GM19035 (cell line): ENCODE results near the gene PISD.
"Not testable (repeated sequence)": the region's sequence is repeated elsewhere in the genome, so short reads cannot be mapped to it uniquely, and the experiment has no call there.

Experiments
- ATAC-seq: cut with Tn5 transposase; IDR thresholded peaks from one replicate; pipeline ENCODE4 v1.9.1; 2021; ENCODE audit not compliant: unreplicated experiment

Gene PISD

DNA sequence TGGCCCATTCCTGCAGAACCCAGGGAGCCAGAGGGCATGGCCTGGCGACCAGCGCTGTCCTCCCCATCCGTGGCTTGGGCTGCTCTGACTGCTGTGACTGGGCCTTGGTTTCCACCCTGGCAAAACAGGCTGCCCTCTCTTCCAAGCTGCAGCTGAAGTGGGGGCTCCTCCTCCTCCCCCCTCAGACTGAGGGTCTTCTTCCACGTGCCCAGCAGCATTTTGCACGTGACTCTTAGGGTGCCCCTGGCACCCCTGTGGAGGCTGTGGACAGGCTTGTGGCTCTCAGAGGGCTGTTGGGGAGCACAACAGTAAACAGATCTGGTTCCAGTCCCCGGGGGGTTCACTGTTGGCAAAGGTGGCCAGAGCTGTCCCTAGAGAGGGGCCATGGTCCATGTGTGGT, 51.4 kb downstream of the PISD start:
- ATAC-seq: no peak

DNA sequence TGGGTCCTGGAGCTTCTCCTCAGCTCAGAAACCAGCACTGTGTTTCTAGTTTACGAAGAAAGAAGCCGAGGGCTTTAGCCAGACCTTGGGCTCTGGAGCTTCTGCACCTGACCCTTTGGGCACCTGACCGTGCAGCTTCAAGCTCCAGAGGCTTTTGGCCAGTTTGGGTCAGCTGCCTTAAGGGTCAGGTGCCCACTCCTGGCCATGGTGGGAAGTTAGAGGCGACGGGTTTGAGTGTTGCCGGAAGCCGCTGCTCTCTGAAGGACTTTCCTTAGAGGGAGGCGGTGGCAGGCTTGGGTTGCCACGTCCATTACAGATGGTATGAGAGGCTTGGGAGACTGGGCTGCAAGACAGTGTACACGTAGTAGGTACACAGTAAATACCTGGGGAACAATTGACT, 52.3 kb downstream of the PISD start:
- ATAC-seq: no peak

GRCh38 chr22:31607696-31608095, 54.3 kb downstream of the PISD start:
- no peak for ATAC-seq

DNA sequence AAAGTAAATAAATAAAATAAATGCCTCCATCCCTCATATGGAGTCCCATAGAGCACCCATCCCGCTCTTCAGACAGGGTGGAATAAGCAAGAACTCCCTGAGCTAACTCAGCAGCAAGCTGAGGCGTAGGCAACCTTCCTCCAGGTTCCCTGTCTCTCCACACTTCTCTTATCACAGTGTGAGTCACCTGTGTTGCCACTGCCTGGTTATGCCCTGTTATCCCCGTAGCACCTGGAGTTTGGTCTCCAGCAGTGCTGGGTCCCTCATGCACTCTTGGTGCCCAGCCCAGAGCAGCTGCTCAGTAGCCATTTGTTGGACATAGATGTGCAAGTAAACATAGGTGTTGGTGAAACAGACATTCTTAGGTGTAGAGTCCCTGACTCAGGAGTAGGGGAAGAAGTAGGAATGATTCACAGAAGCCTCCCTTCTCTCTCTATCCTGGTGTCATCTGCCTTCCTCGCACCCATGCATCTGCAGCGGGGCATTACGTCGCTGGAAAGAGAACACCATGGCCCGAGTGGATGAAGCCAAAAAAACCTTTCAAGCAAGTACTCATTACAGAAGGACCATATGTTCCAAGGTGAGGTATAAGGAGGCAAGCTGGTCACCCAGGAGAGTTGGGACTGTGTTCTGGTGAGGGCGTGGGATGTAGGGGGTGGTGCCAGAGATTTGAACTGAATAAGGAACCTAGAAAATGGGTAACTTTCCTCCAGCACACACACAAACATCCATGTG, 56.0 kb downstream of the PISD start:
- ATAC-seq: no peak

DNA sequence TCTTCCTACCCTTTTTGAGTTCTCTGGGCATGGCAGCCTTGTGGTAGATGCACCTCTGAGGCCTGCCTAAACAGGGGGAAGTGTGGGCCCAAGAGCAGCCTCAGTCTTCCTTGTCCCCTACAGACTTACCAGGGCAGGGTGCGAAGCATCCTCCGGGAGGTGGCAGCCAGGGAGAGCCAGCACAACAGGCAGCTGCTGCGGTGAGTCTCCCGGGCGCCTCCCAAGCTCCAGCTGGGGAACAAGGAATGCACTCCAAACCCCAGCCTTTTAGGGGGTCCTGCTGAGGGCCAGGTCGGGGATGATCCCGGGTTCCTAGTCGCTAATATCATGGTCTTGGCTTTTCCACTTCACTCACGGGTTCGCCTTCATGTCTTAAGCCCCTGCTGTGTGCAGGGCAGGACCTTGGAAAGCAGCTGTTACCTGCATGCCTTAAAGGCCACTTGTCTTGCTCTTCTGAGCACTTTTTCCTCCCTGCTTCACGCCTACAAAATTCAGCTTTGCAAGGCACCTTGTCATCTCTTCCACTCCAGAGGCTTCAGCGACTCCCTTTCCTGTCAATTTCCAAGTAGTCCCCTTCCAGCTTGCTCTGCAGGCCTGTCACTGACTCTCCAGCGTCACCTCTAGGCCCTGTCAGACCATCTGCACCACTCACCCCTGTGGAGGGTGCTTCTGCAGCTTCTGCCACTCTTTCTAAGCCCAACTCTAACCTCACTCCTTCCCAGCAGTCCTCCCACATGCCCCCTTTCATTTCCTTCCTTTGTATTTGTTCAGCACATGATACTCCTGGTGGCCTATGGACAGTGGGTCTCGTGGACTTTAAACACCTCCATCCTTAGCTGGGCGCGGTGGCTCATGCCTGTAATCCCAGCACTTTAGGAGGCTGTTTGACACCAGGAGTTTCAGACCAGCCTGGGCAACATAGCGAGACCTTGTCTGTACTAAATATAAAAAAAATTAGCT, 57.0 kb downstream of the PISD start:
- ATAC-seq: no peak

- no peak for ATAC-seq
These were observed 57.8 kb downstream of the PISD start for GRCh38 chr22:31604137-31604705.

- no peak for ATAC-seq
These were observed 58.4 kb downstream of the PISD start for GRCh38 chr22:31603574-31603973.

DNA sequence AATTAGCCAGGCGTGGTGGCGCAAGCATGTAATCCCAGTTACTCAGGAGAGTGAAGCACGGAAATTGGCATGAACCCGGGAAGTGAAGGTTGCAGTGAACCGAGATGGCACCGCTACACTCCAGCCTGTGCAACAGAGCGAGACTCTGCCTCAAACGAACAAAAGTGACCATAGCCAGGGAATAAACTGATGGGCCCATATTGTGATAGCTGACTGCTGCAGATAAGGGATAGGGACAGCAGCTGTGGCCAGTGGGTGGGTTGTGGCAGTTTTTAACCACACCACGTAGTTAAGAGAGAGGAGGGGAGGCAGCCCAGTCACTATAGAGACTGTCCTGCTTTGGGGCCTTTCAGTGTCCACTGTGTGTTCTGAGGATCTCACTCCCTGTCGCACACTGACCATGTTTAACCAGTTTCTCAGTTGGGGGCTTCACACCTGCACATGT, 58.9 kb downstream of the PISD start:
- ATAC-seq: no peak

DNA sequence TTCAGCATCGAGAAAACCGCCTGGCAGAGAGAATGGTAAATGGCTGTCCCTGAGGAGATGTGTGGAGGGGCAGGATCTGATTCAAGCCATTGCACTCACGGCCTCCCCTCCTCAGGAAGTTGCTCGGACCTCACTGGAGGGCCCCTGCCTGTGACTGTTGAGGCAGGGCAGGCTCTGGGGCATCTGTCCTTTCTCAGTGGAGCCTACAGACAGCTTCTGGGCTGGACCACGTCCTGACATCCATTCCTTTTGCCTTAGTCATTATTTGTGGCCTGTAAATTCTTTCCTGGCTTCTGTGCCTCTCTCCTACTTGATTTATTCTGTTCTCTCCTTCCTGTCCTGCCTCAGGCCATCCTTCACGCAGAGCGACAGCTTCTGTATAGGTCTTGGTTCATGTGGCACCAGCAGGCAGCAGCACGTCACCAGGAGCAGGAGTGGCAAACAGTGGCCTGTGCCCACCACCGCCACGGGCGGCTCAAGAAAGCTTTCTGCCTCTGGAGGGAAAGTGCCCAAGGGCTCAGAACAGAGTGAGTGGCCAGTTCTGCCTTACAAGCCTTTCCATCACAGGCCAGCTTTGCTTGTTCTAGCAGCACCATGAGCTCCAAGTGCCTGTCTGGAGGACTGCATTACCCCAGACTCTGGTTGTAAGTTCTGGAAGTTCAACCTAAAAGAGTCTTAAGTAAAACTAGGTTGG, 59.6 kb downstream of the PISD start:
- no peak for ATAC-seq

GRCh38 chr22:31595271-31595670, 66.7 kb downstream of the PISD start:
- ATAC-seq: no peak

DNA sequence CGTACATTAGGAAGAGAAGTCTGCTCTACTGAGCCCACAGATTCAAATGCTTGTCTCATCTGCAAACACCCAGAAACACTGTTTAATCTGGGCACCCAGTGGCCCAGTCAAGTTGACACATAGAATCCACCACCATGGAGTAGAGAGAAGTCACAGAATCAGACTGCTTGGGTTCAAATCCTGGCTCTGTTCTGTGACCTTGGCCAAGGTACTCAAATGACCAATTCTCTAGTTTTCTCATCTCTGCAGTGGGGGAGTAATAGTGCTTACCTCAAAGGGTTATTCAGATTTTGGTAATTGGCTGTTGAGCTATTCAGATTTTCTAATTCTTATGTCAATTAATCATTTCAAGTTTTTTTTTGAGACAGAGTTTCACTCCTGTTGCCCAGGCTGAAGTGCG, 71.9 kb downstream of the PISD start:
- ATAC-seq: not testable (repeated sequence)

GRCh38 chr22:31588970-31589675, 72.9 kb downstream of the PISD start:
- ATAC-seq: no peak

DNA sequence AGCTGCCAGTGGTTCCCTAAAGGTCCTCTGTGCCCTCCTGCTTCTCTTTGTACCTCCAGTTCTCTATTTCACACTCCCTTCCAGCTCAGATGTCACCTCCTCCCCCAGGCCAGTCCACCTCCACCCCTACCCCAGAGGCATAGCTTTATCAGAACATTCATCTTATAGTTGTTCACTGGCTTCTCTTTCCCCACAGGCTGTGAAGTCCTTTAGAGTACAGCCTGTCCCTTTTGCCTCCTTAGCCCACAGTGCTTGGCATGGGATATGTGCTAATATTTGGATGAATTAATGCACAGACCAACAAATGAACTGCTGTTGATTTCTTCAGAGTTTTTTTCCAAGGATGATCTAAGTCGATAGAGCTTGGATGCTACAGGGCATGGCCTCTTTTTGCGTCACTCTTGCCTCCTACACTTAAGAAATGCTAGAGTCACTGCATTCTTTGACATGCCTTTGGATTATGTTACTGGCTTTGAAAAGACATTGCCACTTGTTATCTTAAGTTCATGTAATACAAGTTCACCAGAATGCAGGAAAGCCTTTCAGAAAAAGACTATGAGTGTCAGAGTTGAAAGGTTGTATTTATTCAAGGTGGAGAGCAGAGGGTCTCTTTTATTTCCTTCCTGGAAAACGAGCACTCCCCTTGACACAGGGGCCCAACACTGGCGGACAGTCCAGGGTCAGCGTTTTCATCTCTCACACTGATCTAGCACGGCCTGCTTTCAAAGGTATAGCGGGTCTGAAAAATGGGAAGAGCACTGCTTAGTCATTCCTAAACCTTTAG, 75.7 kb downstream of the PISD start:
- ATAC-seq: no peak

GRCh38 chr22:31585161-31585859, 76.7 kb downstream of the PISD start:
- ATAC-seq: no peak

DNA sequence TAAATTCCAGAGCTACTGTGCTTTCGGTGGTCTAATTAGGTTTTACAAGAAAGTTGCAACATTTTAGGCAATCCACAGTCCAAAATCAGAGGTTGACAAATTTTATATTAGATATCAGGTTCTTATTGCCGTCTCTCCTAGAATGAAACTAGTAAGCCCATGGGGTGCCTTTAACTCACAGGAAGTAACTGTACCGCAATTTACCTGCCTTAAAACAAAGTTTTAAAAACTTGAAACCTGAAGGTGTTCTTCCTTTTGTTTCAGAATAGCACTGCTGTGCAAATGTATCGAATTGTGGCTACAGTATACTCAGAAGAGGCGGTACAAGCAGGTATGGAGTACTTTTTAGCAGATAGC, 77.2 kb downstream of the PISD start:
- ATAC-seq: no peak

DNA sequence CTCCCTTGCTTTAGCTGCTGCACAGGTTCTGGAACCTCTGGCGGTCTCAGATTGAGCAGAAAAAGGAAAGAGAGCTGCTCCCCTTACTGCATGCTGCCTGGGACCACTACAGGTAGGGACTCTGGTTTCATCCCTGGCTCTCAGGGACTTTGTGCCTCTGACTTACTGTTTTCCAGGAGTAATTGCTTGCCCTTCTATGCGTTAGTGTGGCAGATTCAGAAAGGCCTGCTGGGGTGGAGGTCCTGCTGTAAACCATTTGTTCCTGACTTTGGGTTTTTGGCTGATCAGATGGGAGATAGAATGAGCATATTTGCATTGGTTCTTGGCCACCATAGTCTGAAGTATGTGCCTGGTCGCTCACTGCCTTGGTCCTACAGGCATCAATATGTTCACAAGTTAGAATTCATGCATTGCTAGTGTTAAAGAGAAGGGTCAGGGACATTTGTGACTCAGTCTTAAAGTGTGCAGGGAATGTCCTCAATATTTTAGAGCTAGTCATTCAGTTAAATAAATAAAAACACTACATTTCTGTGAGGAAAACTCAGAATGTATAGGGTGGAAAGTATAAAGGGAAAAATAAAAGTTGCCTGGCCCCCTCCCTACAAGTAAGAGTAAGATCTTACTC, 78.0 kb downstream of the PISD start:
- no peak for ATAC-seq

- no peak for ATAC-seq
These were observed 82.2 kb downstream of the PISD start for GRCh38 chr22:31579835-31580242.

- no peak for ATAC-seq
These were observed 83.8 kb downstream of the PISD start for GRCh38 chr22:31578171-31578570.

DNA sequence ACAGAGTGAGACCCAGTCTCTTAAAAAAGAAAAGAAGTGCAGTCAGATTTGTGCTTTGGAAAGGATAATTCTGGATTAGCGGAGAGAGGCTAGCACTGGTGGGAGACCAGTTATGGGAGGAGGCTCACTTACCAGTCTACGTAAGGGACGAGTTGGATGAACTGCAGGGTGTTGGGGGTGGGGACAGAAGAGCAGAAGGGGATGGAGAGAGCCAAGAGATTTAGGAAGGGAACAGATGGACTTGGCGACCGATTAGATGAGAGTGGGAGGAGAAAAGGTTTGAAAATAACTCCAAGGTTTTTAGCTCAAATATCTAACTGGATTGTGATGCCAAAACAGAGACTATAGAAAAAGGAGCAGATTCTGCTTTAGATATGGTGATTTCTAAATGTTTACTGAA, 84.3 kb downstream of the PISD start:
- ATAC-seq: no peak
